Stimulated activated effector memory CD8-positive, alpha-beta T cell treated with anti-CD3 and anti-CD28 coated beads, Interleukin-12 subunit alpha, Interleukin-12 subunit beta, amount 100 ng/mL, for 72 hours (primary cell): ENCODE results near the gene NFATC4.
A peak's percentile ranks its signal among the peaks of the same experiment; 100 is the strongest.

Experiments used
- ATAC-seq: fragments of 150-1000 bp; cut with Tn5 transposase; 2 replicates; pipeline ENCODE4 v1.10.0; 2021
- DNase-seq, 2 donors: peaks; one replicate each; pipeline ENCODE4 v3.0.0; 2021 to 2022; ENCODE audit warnings: low spot score in 2 of 2
- H3K27ac Mint-ChIP-seq: one replicate; pipeline ENCODE4 v1.8.0; 2022; ENCODE audit warnings: mild to moderate bottlenecking, mixed read lengths
- H3K36me3 Mint-ChIP-seq: one replicate; pipeline ENCODE4 v1.8.0; 2022; ENCODE audit warnings: mild to moderate bottlenecking, mixed read lengths
- H3K4me1 Mint-ChIP-seq: one replicate; pipeline ENCODE4 v1.8.0; 2022; ENCODE audit warnings: mixed read lengths
- H3K4me3 Mint-ChIP-seq: one replicate; pipeline ENCODE4 v1.8.0; 2022; ENCODE audit warnings: mild to moderate bottlenecking, mixed read lengths
- H3K9me3 Mint-ChIP-seq: one replicate; pipeline ENCODE4 v1.8.0; 2022; ENCODE audit warnings: mixed read lengths

Gene NFATC4

DNA sequence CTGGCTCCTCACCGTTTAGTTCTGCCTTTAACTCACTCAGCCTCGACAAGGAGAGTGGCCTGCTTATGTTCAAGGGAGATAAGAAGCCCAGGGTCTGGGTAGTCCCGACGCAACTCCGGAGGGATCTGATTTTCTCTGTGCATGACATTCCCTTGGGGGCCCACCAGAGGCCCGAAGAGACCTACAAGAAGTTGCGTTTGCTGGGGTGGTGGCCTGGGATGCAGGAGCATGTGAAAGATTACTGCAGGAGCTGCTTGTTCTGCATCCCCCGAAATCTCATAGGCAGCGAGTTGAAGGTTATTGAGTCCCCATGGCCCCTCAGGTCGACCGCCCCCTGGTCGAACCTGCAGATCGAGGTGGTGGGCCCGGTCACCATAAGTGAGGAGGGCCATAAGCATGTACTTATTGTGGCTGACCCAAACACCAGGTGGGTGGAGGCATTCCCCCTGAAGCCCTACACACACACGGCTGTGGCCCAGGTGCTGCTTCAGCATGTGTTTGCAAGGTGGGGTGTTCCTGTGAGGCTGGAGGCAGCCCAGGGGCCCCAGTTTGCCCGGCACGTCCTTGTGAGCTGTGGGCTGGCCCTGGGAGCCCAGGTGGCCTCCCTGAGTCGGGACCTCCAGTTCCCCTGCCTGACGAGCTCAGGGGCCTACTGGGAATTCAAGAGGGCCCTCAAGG is 48.4 kb downstream of the NFATC4 start:
- no peak for DNase-seq
- ATAC-seq = no peak
- no peaks in the 10 kb centered on the region for H3K9me3 Mint-ChIP-seq
- no peaks in the 10 kb centered on the region for H3K36me3 Mint-ChIP-seq
- H3K4me1 Mint-ChIP-seq = no peaks in the 10 kb centered on the region
- H3K4me3 Mint-ChIP-seq = no peak overlapping the region
- H3K27ac Mint-ChIP-seq = no peak overlapping the region

DNA sequence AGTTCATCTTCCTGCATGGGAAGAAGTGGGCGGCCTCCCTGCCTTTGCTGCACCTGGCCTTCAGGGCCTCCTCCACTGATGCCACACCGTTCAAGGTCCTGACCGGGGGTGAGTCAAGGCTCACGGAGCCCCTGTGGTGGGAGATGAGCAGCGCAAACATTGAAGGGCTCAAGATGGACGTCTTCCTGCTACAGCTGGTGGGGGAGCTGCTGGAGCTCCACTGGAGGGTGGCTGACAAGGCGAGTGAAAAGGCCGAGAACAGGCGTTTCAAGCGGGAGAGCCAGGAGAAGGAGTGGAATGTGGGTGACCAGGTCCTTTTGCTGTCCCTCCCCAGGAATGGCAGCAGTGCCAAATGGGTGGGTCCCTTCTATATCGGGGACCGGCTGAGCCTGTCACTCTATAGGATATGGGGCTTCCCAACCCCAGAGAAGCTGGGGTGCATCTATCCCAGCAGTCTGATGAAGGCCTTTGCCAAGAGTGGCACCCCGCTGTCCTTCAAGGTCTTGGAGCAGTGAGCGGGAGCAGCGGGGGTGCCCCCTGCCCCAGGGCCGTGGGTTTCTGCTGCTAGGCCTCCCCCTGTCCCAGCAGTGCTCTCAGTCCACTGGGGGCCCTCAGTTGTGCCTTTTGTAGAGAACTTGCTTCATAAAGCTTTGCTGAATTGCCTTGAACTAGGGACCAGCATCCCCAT is 49.1 kb downstream of the NFATC4 start:
- H3K4me1 Mint-ChIP-seq = no peaks in the 10 kb centered on the region
- H3K9me3 Mint-ChIP-seq = no peaks in the 10 kb centered on the region
- ATAC-seq (no peak), DNase-seq (no peak)
- H3K27ac Mint-ChIP-seq = no peak overlapping the region
- H3K4me3 Mint-ChIP-seq = no peak overlapping the region
- H3K36me3 Mint-ChIP-seq = no peaks in the 10 kb centered on the region

DNA sequence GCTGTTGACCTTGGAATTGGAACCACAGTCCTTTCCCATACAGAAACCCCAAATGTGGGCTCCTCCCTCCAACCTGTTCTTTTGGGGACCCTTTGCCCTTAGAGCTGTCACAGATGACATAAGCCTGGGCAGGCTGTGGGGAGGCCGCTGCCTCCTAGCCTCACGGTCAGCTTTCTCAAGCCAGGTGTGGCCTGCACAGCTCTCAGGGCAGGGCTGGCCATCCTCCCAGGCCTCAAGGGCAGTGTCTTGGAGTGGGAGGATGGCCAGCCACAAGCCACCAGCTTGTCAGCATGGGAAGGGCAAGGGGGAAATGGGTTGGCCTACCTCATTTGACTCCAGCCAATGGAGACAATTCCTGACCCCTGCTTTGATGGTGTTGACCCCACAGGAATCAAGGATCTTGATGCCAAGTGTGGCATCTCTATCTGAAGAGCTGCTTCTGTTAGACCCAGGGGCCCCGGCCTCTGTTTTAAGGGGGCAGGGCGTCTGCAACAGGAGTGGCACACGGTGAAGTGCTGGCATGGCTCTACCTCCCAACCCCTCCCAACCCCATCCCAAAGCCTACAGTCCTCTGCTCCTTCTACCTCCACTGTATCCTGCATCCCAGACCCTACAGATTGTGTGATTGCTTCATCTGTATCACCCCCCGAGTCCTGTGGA is 50.0 kb downstream of the NFATC4 start:
- Mint-ChIP-seq H3K4me3 (no peak overlapping the region), H3K27ac (no peak overlapping the region), H3K9me3 (no peaks in the 10 kb centered on the region), H3K36me3 (no peaks in the 10 kb centered on the region), H3K4me1 (no peaks in the 10 kb centered on the region)
- DNase-seq = no peak
- no peak for ATAC-seq

DNA sequence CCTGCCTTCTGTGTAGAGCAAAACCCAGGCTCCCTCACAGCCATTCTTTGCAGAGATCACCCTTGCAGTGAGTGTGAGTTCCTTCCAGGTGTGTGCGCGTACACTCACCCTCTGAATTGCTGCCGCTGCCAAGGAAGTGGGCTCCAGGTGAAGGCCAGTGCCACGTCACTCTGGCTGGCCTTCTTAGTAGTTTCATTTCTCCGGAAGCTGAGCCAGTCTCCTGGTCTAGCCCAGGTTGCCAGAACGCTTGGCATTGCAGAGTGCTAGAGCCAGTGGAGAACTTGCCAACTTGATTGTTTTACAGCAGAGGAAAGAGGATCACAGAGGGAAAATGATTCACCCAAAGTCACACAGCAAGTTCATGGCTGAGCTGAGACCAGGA is 50.5 kb downstream of the NFATC4 start:
- Mint-ChIP-seq H3K9me3 (no peaks in the 10 kb centered on the region), H3K36me3 (no peaks in the 10 kb centered on the region), H3K4me3 (no peak overlapping the region), H3K27ac (no peak overlapping the region), H3K4me1 (no peaks in the 10 kb centered on the region)
- ATAC-seq (no peak), DNase-seq (no peak)

DNA sequence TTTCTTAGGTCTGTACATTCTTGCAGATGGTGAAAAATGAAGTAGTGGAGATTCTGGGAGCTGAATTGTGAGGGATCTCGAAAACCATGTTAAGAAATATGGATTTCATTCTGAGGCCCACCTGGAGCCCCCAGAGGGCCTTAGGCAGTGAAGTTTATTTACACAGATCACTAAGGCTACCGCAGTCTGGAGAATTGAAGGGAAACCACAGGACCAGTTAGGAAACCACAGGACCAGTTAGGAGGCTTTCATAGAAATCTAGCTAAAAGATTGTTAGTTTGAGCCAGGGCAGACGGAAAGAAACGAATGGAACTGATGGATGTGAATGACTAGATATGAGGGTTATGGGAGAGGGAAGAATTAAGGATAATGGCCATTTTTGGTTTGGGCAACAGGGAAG is 54.3 kb downstream of the NFATC4 start:
- ATAC-seq = no peak
- DNase-seq = no peak
- Mint-ChIP-seq H3K36me3 (peaks cover 5% of the 10 kb centered on the region), H3K4me3 (no peak overlapping the region), H3K9me3 (no peaks in the 10 kb centered on the region), H3K4me1 (peaks cover 20% of the 10 kb centered on the region), H3K27ac (no peak overlapping the region)

DNA sequence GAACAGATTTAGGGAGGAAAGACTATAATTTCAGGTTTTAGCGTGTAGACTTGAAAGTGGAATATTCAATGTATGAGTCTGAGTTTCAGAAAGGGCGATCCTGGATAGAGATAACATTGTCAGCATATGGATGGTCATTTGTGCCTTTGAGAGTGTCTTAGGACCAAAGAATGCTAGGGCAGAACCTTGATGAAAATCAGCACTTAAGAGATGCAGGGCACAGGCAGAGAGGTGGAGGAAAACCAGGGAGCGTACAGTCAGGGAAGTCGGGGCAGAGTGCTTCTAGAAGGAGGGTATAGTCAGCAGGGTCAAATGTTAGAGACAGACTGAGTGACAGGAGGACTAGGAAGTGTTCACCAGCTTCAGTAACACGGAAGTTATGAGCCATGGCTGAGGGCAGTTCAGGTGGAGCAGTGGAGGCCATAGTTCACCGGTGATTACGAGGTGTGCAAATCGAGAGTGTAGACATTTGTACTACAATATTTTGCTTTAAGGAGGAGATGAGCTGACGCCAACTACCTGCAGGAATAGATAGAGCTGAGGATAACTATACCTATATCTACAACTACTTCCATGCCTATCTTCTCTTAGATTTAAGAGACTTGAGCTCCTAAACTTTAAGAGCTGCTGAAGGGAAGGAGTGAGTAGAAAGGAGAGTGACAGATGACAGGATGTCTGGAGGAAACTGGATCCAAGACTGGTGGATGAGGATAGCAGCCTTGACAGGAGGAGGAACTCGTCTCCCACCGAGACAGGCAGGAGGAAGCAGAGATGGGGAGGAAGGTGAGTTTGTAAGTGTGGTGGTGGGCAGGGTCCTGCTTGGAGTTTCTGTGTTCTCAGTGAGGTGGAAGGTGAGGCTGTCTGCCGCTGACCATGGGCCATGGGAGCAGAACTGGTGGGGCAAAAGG is 55.0 kb downstream of the NFATC4 start:
- Mint-ChIP-seq H3K4me1 (peaks cover 20% of the 10 kb centered on the region), H3K4me3 (no peak overlapping the region), H3K36me3 (peaks cover 5% of the 10 kb centered on the region), H3K27ac (no peak overlapping the region), H3K9me3 (no peaks in the 10 kb centered on the region)
- ATAC-seq (no peak), DNase-seq (no peak)

DNA sequence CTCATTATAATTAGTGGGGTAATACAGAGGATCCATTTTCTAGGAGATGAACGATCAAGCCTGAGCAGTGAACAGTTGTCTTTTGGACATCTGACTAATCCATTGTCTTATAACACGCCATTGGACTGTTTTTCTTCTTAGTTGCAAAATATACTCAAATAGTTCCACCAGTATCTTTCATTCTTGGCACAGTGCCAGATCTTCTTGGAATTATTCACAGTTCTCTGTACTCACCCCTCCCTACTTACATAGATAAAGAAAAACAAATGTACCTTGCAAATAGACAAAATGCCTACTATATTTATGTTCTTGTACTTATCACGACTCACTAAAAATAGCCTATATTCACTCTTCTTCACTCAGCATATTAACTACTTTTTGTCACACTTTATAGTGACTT is 57.7 kb downstream of the NFATC4 start:
- Mint-ChIP-seq H3K9me3 (no peaks in the 10 kb centered on the region), H3K27ac (peak overlapping the region; percentile 84), H3K36me3 (peaks cover 18% of the 10 kb centered on the region), H3K4me1 (peaks cover 33% of the 10 kb centered on the region), H3K4me3 (peak overlapping the region; percentile 5)
- DNase-seq (no peak), ATAC-seq (peak; percentile 7)

DNA sequence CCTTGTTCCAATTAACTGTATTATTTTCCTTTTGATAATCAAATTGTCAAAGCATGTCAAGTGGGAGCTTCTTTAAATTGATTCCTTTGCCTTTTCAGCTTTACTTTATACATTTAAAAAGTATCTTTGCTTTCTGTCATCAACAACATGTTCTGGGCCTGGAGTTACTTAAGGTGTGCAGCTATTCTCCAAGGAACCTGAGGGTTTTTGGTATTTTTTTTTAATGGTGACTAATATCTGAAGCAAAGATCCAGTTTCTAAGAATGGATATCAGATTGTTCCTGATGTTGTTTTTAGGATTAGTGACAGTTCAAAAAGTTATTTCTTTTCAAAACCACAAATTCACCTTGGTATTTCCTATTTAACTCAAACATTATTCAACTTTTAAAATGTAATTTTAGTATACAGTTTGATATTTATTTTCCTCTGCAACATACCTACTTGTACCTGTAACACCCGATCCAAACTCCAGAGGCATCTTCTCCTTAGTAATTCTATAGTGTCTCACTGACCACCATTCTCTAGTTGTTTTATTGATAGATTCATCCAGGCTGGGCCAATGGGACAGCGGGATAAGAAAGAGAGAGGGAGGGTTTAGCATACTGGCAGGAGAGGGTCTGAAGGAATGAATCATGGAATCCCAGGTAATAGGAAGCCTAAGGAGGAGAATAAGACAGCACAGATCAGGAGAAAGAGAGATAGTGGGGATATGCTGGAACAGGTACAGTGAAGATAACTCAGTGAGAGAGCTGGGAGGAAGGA is 58.3 kb downstream of the NFATC4 start:
- H3K27ac Mint-ChIP-seq = peak overlapping the region; percentile 84
- no peaks in the 10 kb centered on the region for H3K9me3 Mint-ChIP-seq
- ATAC-seq (no peak), DNase-seq (no peak)
- H3K4me1 Mint-ChIP-seq = peaks cover 39% of the 10 kb centered on the region
- peak overlapping the region; percentile 5 for H3K4me3 Mint-ChIP-seq
- peaks cover 24% of the 10 kb centered on the region for H3K36me3 Mint-ChIP-seq

DNA sequence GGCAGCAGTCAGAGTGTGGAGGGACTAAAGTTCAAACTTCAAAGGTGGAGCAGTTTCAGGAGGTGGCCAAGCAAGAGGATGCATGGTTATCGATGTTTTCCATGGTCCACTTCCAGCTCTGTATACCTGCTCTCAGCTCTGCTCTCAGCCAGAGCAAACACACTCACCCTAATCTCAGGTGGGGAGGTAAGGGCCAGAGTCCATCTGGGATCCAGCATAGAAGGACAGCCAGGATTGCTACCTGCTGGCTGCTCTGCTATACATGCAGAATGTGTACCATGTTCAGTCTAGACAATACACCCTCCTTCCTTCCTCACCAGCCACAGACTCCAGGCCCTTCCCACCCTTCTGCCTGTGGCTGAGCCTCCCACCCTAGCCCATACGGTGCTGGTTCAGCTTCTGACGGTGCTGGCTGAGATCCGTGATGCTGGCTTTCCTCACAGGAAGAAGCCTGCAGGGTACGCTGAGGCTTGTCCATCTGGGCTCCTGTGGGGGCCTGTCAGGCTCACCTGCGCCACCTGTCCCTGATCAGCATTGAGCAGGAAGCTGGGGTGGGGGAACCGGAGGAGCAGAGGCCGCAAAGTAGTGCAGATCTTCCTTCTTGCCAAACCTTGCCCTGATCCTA is 59.0 kb downstream of the NFATC4 start:
- DNase-seq = no peak
- no peak for ATAC-seq
- no peaks in the 10 kb centered on the region for H3K9me3 Mint-ChIP-seq
- peaks cover 31% of the 10 kb centered on the region for H3K36me3 Mint-ChIP-seq
- peak overlapping the region; percentile 84 for H3K27ac Mint-ChIP-seq
- H3K4me3 Mint-ChIP-seq = no peak overlapping the region
- peaks cover 46% of the 10 kb centered on the region for H3K4me1 Mint-ChIP-seq

DNA sequence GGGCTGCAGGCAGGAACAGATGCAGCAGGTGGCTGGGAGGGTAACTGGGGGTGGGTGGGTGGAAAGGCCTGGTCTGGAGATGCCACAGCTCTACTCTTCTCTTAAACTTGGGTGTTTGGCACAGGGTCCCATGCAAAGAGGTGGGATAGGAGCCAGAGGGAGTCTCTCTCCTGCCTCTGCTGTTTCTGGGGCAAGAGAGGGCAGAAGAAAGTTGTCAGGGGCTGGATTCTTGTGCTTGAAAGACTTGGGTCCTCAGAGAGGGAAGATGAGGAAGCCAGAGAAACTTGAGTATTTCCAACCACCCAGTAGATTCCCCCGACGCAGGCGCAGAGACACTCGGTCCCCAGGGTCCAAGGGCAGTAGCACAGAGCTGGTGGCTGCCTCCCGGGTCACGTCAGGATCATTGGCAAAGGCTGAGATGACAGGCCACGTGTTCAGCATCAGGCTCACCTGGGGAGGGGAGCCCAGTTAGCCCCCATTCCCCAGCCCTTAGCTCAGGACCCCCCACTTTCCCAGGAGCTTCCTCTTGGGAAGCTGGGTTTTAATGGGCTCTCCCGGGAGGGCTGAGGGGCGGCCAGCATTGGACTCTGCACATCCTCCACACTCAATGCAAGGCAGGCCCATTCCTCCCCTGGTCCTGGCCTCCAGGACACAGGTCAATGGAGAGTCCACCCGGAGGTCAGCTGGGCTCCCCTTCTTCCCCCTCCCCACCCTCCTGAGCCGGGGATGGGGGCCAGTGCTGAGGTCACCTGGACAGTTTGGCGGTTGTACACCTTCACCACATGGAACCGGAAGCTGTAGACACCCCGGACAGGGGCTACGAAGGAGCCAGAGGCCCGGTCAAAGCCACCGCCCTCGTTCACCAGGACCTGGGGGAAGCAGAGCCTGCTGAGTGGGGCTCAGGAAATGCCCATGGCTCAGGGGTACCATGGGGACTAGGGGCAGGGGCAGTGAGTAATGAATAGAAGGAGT is 59.8 kb downstream of the NFATC4 start:
- Mint-ChIP-seq H3K4me1 (peaks cover 49% of the 10 kb centered on the region), H3K27ac (no peak overlapping the region), H3K4me3 (peak overlapping the region; percentile 88), H3K9me3 (no peaks in the 10 kb centered on the region), H3K36me3 (peaks cover 39% of the 10 kb centered on the region)
- DNase-seq = no peak
- ATAC-seq = no peak

DNA sequence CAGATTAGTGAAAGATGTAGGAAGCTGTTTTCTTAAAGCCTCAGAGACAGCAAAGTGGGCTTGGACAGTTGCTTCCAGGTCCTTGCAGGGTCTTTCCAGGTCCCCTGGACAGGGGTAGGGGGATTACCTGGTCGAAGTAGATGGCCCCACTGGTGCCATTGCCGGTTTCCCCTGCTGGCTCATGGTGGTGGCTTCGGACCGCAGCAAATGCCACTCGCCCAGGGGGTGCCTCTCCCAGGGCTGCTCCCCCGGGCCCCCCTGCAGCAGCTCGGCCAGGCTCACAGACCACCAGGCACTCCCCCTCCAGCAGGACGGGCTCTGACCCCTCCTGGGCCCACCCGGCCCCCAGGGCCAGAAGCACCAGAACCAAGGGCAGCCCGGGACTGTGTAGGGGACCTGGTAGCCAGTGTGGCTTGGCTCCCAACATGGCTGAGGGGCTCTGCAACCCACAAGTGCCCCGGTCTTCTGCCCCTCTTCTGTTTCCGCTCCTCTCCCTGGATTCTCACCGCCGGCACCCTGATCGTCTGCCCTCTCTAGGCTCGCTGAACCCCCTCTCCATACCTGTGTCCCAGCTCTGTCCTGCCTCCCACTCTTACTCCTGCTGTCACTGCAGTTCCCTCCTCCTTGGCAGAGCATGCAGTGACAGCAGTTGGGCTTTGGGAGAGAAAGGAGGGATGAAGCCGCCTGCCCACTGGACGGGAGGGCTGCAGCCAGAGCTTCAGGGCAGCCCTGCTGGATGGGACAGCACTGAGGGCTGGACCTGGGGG is 60.8 kb downstream of the NFATC4 start:
- peak overlapping the region; percentile 98 for H3K27ac Mint-ChIP-seq
- H3K4me1 Mint-ChIP-seq = peaks cover 54% of the 10 kb centered on the region
- peaks cover 49% of the 10 kb centered on the region for H3K36me3 Mint-ChIP-seq
- DNase-seq (no peak), ATAC-seq (no peak)
- no peaks in the 10 kb centered on the region for H3K9me3 Mint-ChIP-seq
- H3K4me3 Mint-ChIP-seq = peak overlapping the region; percentile 88
